Stimulated activated effector memory CD8-positive, alpha-beta T cell treated with anti-CD3 and anti-CD28 coated beads, Interleukin-12 subunit alpha, Interleukin-12 subunit beta, amount 100 ng/mL, for 72 hours (primary cell): ENCODE results near the gene OCRL.

Experiments
- ATAC-seq: fragments of 150-1000 bp; cut with Tn5 transposase; 2 replicates; pipeline ENCODE4 v1.10.0; 2021
- DNase-seq, 2 donors: peaks; one replicate each; pipeline ENCODE4 v3.0.0; 2021 to 2022; ENCODE audit warnings: low spot score in 2 of 2
- H3K27ac Mint-ChIP-seq: one replicate; pipeline ENCODE4 v1.8.0; 2022; ENCODE audit warnings: mild to moderate bottlenecking, mixed read lengths
- H3K36me3 Mint-ChIP-seq: one replicate; pipeline ENCODE4 v1.8.0; 2022; ENCODE audit warnings: mild to moderate bottlenecking, mixed read lengths
- H3K4me1 Mint-ChIP-seq: one replicate; pipeline ENCODE4 v1.8.0; 2022; ENCODE audit warnings: mixed read lengths
- H3K4me3 Mint-ChIP-seq: one replicate; pipeline ENCODE4 v1.8.0; 2022; ENCODE audit warnings: mild to moderate bottlenecking, mixed read lengths
- H3K9me3 Mint-ChIP-seq: one replicate; pipeline ENCODE4 v1.8.0; 2022; ENCODE audit warnings: mixed read lengths

OCRL gene

DNA sequence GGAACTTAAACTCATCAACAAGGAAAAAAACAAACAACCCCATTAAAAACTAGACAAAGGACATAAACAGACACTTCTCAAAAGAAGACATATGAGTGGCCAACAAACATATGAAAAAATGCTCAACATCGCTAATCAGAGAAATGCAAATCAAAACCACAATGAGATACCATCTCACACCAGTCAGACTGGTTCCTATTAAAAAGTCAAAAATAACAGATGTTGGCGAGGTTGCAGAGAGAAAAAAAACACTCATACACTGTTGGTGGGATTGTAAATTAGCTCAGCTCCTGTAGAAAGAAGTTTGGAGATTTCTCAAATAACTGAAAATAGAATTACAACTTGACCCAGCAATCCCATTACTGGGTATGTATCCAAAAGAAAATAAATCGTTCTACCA is 86.0 kb downstream of the OCRL start:
- no peaks in the 10 kb centered on the region for H3K36me3 Mint-ChIP-seq
- H3K4me1 Mint-ChIP-seq, result no peaks in the 10 kb centered on the region
- no peak overlapping the region for H3K4me3 Mint-ChIP-seq
- no peak for DNase-seq
- H3K27ac Mint-ChIP-seq, result no peak overlapping the region
- ATAC-seq, result no peak
- no peaks in the 10 kb centered on the region for H3K9me3 Mint-ChIP-seq

DNA sequence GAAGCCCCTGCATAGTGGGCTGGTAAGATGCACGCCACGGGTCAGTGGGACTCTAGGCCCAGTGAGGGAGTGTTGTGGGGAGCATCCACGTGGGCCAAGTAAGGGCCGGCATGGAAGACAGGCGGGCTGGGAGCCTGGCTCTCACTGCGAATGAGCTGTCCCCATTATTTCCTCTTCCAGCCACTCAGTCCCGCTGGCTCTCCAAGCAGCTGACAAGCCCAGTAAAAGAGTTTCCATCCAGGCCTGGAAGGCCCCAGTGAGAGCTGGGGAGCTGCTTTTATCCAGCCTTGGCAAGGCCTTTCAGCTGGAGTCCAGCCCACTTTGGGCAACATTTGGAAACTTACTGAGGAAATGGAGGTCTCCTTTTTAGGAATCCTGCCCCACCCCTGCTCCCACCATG is 89.8 kb downstream of the OCRL start:
- Mint-ChIP-seq H3K9me3 (no peaks in the 10 kb centered on the region), H3K27ac (no peak overlapping the region), H3K4me3 (no peak overlapping the region), H3K4me1 (no peaks in the 10 kb centered on the region), H3K36me3 (no peaks in the 10 kb centered on the region)
- ATAC-seq, result no peak
- no peak for DNase-seq

DNA sequence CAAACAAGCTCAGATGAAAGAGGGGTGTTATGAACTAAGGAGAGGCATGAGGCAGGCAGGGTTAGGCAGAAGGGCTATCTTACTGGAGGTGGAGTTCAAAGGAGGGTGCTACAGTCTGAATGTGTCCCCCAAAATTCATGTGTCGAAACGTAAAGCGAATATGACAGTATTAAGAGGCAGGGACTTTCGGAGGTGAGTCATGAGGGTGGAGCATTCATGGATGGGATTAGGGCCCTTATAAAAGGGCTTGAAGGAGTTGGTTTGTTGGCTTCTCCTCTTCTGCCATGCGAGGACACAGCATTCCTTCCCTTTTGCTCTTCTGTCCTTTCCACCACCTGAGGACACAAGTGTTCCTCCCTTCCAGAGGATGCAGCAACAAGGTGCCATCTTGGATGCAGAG is 91.8 kb downstream of the OCRL start:
- Mint-ChIP-seq H3K4me3 (no peak overlapping the region), H3K27ac (no peak overlapping the region), H3K4me1 (no peaks in the 10 kb centered on the region), H3K36me3 (no peaks in the 10 kb centered on the region), H3K9me3 (no peaks in the 10 kb centered on the region)
- ATAC-seq, result no peak
- DNase-seq, result no peak

DNA sequence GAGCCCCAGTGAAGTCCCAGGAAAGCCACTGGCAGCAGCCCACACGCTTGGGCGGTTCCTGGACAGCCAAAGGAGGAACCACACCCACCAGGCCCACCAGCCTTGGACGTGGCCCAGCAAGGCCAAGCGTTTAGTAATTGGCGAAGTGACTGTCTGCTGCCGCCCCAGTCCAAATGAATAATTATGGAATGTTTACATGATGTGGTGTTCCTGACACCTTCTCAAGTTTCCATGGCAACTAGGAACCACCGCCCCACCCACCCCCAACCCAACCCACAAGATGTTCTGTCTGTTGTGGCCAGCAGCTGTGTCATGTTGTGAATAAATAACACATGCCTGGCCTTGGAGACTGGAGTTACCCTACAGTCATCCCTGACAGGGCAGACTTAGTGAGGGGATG is 92.4 kb downstream of the OCRL start:
- no peak overlapping the region for H3K4me3 Mint-ChIP-seq
- no peak for DNase-seq
- H3K27ac Mint-ChIP-seq, result no peak overlapping the region
- H3K9me3 Mint-ChIP-seq, result no peaks in the 10 kb centered on the region
- no peaks in the 10 kb centered on the region for H3K4me1 Mint-ChIP-seq
- no peaks in the 10 kb centered on the region for H3K36me3 Mint-ChIP-seq
- ATAC-seq, result no peak

DNA sequence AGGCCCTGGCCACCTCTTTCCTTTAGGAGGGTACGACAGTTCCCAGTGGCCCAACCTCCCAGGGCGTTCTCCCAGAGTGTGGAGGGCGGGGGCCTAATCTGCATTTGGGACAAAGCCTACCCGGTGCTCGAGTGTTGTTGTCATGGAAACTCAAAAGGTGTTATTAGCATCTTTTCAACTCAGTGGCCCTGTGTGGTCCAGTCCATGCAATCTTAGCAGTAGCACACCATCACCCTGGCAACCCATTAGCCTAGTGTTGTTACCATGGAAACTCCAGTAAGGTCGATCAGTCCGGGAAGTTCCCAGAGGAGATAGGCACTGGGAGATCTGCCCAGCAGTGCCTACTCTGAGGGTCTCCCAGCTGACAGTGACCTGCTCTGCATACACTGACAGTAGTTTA is 94.5 kb downstream of the OCRL start:
- DNase-seq, result no peak
- no peak overlapping the region for H3K4me3 Mint-ChIP-seq
- H3K27ac Mint-ChIP-seq, result no peak overlapping the region
- no peaks in the 10 kb centered on the region for H3K4me1 Mint-ChIP-seq
- no peak for ATAC-seq
- no peaks in the 10 kb centered on the region for H3K9me3 Mint-ChIP-seq
- H3K36me3 Mint-ChIP-seq, result no peaks in the 10 kb centered on the region

DNA sequence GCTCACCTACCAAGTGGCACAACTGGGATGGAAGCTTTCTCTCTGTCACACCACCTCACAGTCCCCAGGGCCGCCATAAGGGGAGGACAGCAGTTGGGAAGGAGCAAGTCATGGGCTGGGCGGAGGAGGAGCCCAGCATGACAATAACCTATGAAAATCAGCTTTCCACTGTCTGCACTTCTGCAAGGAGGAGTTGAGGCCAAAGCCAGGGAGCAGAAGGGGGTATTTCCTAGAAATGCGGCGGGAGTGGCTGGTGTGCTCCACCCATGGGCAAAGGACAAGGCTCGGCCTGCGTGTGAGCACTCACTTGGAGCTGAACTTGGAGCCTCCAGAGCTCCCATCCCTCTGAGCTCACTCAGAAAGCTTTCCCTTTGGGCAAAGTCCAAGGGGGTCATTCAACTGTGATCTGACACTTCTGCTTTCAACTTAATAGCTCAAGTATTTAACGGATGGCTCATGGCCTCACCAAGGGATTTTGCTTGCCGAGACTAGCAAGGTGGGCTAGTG is 96.2 kb downstream of the OCRL start:
- ATAC-seq, result no peak
- DNase-seq, result no peak
- Mint-ChIP-seq H3K9me3 (no peaks in the 10 kb centered on the region), H3K27ac (no peak overlapping the region), H3K4me3 (no peak overlapping the region), H3K36me3 (no peaks in the 10 kb centered on the region), H3K4me1 (no peaks in the 10 kb centered on the region)

DNA sequence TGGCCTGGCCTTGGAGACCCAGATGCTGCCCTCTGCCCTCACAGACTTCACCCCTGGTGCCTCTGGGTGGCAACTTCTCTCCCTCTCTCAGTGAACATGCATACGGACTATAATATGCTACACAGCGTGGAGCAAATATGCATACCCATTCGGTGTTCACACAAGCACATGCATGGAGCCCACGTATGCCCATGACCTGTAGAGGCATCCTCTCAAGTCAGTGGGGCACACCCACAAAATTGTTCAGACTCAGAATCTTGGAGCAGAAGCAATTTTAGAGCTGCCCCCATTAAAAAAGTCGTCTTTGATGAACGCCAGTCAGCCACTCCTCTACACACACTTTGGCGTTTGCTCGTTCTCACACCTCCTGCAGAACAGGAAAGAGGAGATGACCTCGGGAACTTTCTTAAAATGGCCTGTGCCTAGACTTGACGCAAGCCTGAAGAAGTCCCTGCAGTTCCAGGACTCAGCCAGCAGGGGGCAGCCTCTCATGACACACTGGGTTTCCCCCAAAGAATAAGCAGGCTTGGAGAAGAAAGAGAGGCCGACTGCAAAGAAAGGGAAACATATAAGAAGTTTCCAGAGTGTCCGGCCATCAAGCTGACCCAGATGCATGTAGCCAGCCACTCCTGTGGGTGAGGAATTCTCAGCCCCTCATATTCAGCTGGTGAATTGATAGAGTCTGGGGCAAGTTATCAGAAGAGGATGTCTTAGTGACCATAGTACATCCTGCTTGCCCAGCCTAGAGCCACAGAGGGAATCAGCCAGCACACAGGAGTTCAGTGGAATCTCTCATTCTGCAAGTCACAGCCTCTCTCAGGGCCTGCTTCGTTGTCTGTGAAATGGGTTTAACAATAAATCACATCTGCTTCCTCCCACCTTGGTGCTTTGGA is 97.4 kb downstream of the OCRL start:
- H3K4me1 Mint-ChIP-seq, result no peaks in the 10 kb centered on the region
- H3K27ac Mint-ChIP-seq, result no peak overlapping the region
- ATAC-seq (peak; percentile 80), DNase-seq (peak; percentile 57 to 80)
- no peak overlapping the region for H3K4me3 Mint-ChIP-seq
- no peaks in the 10 kb centered on the region for H3K36me3 Mint-ChIP-seq
- H3K9me3 Mint-ChIP-seq, result no peaks in the 10 kb centered on the region

DNA sequence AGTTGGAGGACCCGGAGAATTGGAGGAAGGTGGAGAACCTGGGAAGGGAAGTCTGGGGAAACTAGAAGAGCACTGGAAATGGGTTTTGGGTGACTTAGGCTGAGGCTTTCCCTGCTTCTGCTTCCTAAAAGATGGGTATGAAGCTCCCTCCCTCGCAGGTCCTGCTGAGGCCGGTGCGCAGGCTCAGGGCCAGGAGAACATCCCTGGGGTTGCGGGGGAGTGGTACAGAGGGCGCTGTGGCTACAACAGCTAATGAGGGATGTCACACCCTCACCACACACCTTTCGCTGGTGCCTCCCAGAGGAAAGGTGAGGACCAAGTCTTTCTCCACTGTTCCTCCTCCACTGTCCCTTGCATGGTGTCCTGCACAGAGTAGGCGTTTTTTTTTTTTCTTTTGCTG is 98.9 kb downstream of the OCRL start:
- Mint-ChIP-seq H3K4me1 (no peaks in the 10 kb centered on the region), H3K27ac (no peak overlapping the region), H3K9me3 (no peaks in the 10 kb centered on the region), H3K4me3 (no peak overlapping the region), H3K36me3 (no peaks in the 10 kb centered on the region)
- DNase-seq (no peak), ATAC-seq (no peak)

DNA sequence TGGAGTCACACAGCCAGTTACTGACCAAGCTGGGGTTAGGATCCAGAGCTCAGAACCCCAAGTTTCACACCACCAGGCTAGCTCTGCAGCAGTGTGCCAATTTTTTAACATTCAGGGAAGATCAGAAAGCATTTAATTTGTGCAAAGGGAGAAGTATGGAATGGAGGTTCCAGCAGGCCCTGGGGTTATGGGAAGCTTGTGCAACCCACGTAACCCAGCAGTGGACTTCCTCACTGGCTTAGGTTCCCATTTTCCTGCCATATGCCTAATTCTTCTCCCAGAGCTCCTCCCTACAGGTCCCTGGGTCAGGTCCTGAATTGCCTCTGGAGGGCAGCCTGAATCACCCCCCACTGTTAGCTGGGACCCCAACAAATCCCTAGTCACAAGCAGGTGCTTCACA is 100.7 kb downstream of the OCRL start:
- Mint-ChIP-seq H3K4me1 (no peaks in the 10 kb centered on the region), H3K4me3 (no peak overlapping the region), H3K36me3 (no peaks in the 10 kb centered on the region), H3K9me3 (no peaks in the 10 kb centered on the region), H3K27ac (no peak overlapping the region)
- ATAC-seq, result no peak
- no peak for DNase-seq

DNA sequence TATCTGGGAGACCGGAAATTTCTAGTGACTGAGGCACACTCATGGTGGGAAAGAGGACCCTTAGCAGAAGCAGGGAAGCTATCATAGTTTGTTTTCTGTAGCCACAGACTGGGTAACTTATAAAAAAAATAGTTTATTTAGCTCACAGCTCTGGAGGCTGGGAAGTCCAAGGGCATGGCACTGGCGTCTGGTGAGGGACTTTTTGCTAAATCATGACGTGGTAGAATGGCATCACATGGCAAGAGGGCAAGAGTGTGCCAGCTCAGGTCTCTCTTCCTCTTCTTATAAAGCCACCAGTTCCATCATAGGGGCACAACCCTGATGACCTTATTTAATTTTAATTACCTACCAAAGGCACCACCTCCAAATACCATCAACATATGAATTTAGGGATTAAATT is 101.4 kb downstream of the OCRL start:
- DNase-seq, result no peak
- no peaks in the 10 kb centered on the region for H3K4me1 Mint-ChIP-seq
- ATAC-seq, result no peak
- no peak overlapping the region for H3K4me3 Mint-ChIP-seq
- H3K36me3 Mint-ChIP-seq, result no peaks in the 10 kb centered on the region
- H3K27ac Mint-ChIP-seq, result no peak overlapping the region
- no peaks in the 10 kb centered on the region for H3K9me3 Mint-ChIP-seq

DNA sequence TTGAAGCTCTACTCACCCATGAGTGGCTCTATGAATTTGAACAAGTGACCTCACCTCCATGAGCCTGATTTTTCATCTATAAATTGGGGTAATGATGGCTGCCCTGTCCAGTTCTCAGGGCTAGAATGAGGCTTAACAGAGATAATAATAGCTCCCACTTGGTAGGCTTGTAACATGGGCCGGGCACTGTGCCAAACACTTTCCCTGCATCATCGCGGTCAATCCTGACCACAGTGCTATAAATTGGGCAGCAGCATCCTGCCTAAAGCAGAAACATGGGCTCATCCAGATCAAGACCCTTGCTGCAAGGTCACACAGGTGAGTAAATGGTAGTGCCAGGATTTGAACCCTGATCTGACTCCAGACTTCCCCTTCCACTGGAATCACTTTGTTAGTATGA is 101.9 kb downstream of the OCRL start:
- Mint-ChIP-seq H3K36me3 (no peaks in the 10 kb centered on the region), H3K9me3 (no peaks in the 10 kb centered on the region), H3K27ac (no peak overlapping the region), H3K4me1 (no peaks in the 10 kb centered on the region), H3K4me3 (no peak overlapping the region)
- ATAC-seq, result no peak
- DNase-seq, result no peak
